GM18858 (cell line): ENCODE results near the gene PARP3.

Source experiments
- ATAC-seq: cut with Tn5 transposase; IDR thresholded peaks from one replicate; pipeline ENCODE4 v1.9.1; 2021; ENCODE audit not compliant: unreplicated experiment

PARP3 gene

GRCh38 chr3:51933471-51934138, 8.6 kb upstream of the PARP3 start:
- no peak for ATAC-seq

GRCh38 chr3:51934139-51934850, 7.9 kb upstream of the PARP3 start:
- no peak for ATAC-seq

GRCh38 chr3:51934991-51935885, 6.9 kb upstream of the PARP3 start:
- ATAC-seq, result no peak

- ATAC-seq, result no peak
Observed at GRCh38 chr3:51935886-51936755, 6.0 kb upstream of the PARP3 start.

GRCh38 chr3:51937014-51937413, 5.1 kb upstream of the PARP3 start:
- ATAC-seq, result no peak

GRCh38 chr3:51937611-51938450, 4.3 kb upstream of the PARP3 start:
- ATAC-seq, result no peak

- ATAC-seq, result no peak
Observed at GRCh38 chr3:51938780-51939425, 3.3 kb upstream of the PARP3 start.

GRCh38 chr3:51940648-51941462, 1.3 kb upstream of the PARP3 start:
- no peak for ATAC-seq

- ATAC-seq, result no peak
Observed at GRCh38 chr3:51941463-51941797, 733 bp upstream of the PARP3 start.

GRCh38 chr3:51942603-51943450, 664 bp downstream of the PARP3 start:
- peak; percentile 26 for ATAC-seq

GRCh38 chr3:51943451-51944391, 1.6 kb downstream of the PARP3 start:
- ATAC-seq, result no peak

- no peak for ATAC-seq
Observed at GRCh38 chr3:51944451-51945021, 2.4 kb downstream of the PARP3 start.

- ATAC-seq, result no peak
Observed at GRCh38 chr3:51945031-51945840, 3.1 kb downstream of the PARP3 start.

GRCh38 chr3:51945926-51946705, 4.0 kb downstream of the PARP3 start:
- no peak for ATAC-seq

GRCh38 chr3:51946796-51947195, 4.6 kb downstream of the PARP3 start:
- ATAC-seq, result no peak
